HepG2 (cell line): ENCODE measurements around the gene CNNM4. TPM values are rescaled to one million over a fixed set of nuclear protein-coding genes. Genes with fewer than 3 reads are reported as not detected.

Experiments used
- AKAP8 ChIP-seq: sonication (generic); formaldehyde crosslinking; IDR thresholded peaks from 2 replicates; pipeline ENCODE4 v1.5.1; 2020; ENCODE audit warnings: mild to moderate bottlenecking, missing genetic modification reagents
- BCL6 ChIP-seq: IDR thresholded peaks from 2 replicates; pipeline ENCODE4 v1.6.1; 2016; ENCODE audit warnings: missing genetic modification reagents, missing compliant biosample characterization
- GFI1 ChIP-seq: sonication (generic); formaldehyde crosslinking; IDR thresholded peaks from 2 replicates; pipeline ENCODE4 v1.5.0; 2020; ENCODE audit warnings: missing genetic modification reagents, mild to moderate bottlenecking, borderline replicate concordance
- MED13 ChIP-seq: sonication (generic); formaldehyde crosslinking; IDR thresholded peaks from 2 replicates; pipeline ENCODE4 v1.5.0; 2020; ENCODE audit warnings: missing genetic modification reagents
- PHF21A ChIP-seq: sonication (generic); formaldehyde crosslinking; IDR thresholded peaks from 2 replicates; pipeline ENCODE4 v1.5.0; 2020; ENCODE audit warnings: mild to moderate bottlenecking, missing genetic modification reagents
- RAD21 ChIP-seq: fragments of 450-650 bp; formaldehyde crosslinking; IDR thresholded peaks from 2 replicates; pipeline ENCODE4 v1.5.0; 2020; ENCODE audit warnings: mild to moderate bottlenecking
- RBFOX2 ChIP-seq: fragments of 200-400 bp; formaldehyde crosslinking; IDR thresholded peaks from 2 replicates; pipeline ENCODE4 v1.6.1; 2017; ENCODE audit warnings: low read depth, mild to moderate bottlenecking, low read length
- RXRB ChIP-seq: IDR thresholded peaks from 2 replicates; pipeline ENCODE4 v1.6.1; 2016; ENCODE audit warnings: borderline replicate concordance, missing genetic modification reagents, missing compliant biosample characterization
- SALL1 ChIP-seq: sonication (generic); formaldehyde crosslinking; IDR thresholded peaks from 2 replicates; pipeline ENCODE4 v1.8.0; 2022; ENCODE audit warnings: mild to moderate bottlenecking, missing genetic modification reagents
- SAP130 ChIP-seq: IDR thresholded peaks from 2 replicates; pipeline ENCODE4 v1.6.1; 2016; ENCODE audit warnings: low read depth
- TCF12 ChIP-seq, 2 experiments: fragments of 450-650 bp in 1 of 2; sonication (generic) in 1 of 2; formaldehyde crosslinking in 1 of 2; IDR thresholded peaks; 2 replicates each; pipeline versions ENCODE4 v1.6.1 to v1.8.0; 2017 to 2022; ENCODE audit warnings: antibody characterized with exemption in 1 of 2, mild to moderate bottlenecking in 1 of 2, missing genetic modification reagents in 1 of 2, moderate library complexity in 1 of 2
- ZEB1 ChIP-seq: IDR thresholded peaks from 2 replicates; pipeline ENCODE4 v1.6.1; 2012; ENCODE audit warnings: mild to moderate bottlenecking, low read depth, inconsistent platforms; ENCODE audit not compliant: insufficient replicate concordance
- ZNF263 ChIP-seq: sonication (generic); formaldehyde crosslinking; IDR thresholded peaks from 2 replicates; pipeline ENCODE4 v1.4.0; 2020; ENCODE audit warnings: missing genetic modification reagents
- ZNF296 ChIP-seq: sonication (generic); formaldehyde crosslinking; conservative IDR thresholded peaks from 2 replicates; pipeline ENCODE4 v1.5.0; 2020; ENCODE audit warnings: mild to moderate bottlenecking, missing genetic modification reagents
- ZNF430 ChIP-seq: sonication (generic); formaldehyde crosslinking; IDR thresholded peaks from 2 replicates; pipeline ENCODE4 v1.9.0; 2021; ENCODE audit warnings: mild to moderate bottlenecking, missing genetic modification reagents
- ZNF605 ChIP-seq: sonication (generic); formaldehyde crosslinking; IDR thresholded peaks from 2 replicates; pipeline ENCODE4 v1.8.0; 2022; ENCODE audit warnings: mild to moderate bottlenecking, missing genetic modification reagents
- polyA plus RNA-seq, 8 experiments: library from polyadenylated mRNA; depleted of rRNA in 3 of 8; stranded (reverse) in 7 of 8; unstranded in 1 of 8; fragments of >200 nt; fragmentation: Illumina TruSeq in 4 of 8; extraction: Trizol in 4 of 8; gene quantifications; 2 replicates each; pipeline versions ENCODE4 v1.2.1 to v1.2.3, GENCODE V29; 2011 to 2016; ENCODE audit warnings: low read depth in 4 of 8, missing spikeins in 1 of 8, mixed read lengths in 1 of 8; ENCODE audit not compliant: insufficient read depth in 1 of 8
- total RNA-seq, 5 experiments: library from RNA; depleted of rRNA; stranded (reverse); fragments of >200 nt; fragmentation: Illumina TruSeq; extraction: Trizol; gene quantifications; 2 replicates each; pipeline ENCODE4 v1.2.3, GENCODE V29; 2016; ENCODE audit warnings: low read depth in 1 of 5
- TF ChIP-seq, protein P1 (sequence below): conservative IDR thresholded peaks from 2 replicates; pipeline ENCODE4 v1.6.1; 2018; ENCODE audit warnings: missing genetic modification reagents
- TF ChIP-seq, protein P2 (sequence below): sonication (generic); formaldehyde crosslinking; IDR thresholded peaks from 2 replicates; pipeline ENCODE4 v1.8.1; 2023; ENCODE audit warnings: missing genetic modification reagents, inconsistent platforms, borderline replicate concordance
- TF ChIP-seq, protein P3 (sequence below): sonication (generic); formaldehyde crosslinking; IDR thresholded peaks from 2 replicates; pipeline ENCODE4 v1.5.0; 2020; ENCODE audit warnings: missing genetic modification reagents

CNNM4 gene
- total and polyA plus RNA-seq, 2 of the 13 experiments (the other 11 are each of a cell fraction or from before 2014, with no cell fraction given) = 5.9 to 8.4 TPM

DNA sequence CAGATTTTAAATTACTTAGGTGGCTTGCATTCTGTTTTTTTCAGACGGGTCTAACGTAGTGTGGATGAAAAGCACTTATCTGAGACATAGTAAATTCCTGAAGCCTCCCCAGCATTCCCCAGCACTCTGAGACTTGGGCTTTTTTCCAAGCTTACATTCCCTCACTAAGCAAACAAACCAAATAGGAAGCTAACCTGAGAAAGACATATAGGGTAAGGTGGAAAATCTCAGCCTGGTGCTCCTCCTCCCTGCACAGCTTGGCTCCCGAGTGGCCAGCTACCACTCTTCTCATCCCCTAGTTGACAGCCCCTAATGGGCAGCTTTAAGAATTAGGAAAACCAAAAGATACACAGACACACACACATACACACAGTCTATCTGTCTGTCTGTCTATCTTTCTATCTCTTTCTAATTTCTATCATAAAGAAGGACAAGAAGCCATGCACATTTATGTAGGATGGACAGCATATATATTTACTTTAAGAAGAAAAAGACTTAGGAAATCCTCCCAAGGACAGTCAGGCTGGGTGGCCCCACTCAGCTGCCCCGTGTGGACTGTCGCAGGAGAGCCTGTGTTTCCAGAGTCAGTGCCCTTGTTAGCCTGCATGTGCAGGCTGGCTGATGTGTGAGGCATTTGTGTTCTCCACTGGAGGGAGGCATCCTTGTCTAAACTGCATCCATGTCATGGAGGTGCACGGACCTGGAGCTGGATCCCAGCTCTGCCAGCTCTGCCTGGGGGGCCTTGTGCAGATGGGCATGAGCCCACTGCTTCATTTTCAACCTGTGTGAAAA, 63.6 kb downstream of the CNNM4 start (continued):
- TF ChIP-seq, protein P1, sequence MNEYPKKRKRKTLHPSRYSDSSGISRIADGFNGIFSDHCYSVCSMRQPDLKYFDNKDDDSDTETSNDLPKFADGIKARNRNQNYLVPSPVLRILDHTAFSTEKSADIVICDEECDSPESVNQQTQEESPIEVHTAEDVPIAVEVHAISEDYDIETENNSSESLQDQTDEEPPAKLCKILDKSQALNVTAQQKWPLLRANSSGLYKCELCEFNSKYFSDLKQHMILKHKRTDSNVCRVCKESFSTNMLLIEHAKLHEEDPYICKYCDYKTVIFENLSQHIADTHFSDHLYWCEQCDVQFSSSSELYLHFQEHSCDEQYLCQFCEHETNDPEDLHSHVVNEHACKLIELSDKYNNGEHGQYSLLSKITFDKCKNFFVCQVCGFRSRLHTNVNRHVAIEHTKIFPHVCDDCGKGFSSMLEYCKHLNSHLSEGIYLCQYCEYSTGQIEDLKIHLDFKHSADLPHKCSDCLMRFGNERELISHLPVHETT (CRISPR knock-in tag) = no peak
- peak; percentile 36; the same call in 1 of the 2 replicates for TF ChIP-seq BCL6 (CRISPR knock-in tag)
- TF ChIP-seq ZNF430 (CRISPR knock-in tag) = peak; percentile 40; the same call in 1 of the 2 replicates
- TF ChIP-seq, protein P2, sequence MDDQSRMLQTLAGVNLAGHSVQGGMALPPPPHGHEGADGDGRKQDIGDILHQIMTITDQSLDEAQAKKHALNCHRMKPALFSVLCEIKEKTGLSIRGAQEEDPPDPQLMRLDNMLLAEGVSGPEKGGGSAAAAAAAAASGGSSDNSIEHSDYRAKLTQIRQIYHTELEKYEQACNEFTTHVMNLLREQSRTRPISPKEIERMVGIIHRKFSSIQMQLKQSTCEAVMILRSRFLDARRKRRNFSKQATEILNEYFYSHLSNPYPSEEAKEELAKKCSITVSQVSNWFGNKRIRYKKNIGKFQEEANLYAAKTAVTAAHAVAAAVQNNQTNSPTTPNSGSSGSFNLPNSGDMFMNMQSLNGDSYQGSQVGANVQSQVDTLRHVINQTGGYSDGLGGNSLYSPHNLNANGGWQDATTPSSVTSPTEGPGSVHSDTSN (CRISPR knock-in tag) = no peak
- TF ChIP-seq, protein P3, sequence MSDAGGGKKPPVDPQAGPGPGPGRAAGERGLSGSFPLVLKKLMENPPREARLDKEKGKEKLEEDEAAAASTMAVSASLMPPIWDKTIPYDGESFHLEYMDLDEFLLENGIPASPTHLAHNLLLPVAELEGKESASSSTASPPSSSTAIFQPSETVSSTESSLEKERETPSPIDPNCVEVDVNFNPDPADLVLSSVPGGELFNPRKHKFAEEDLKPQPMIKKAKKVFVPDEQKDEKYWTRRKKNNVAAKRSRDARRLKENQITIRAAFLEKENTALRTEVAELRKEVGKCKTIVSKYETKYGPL (CRISPR knock-in tag) = no peak
- peak; percentile 93 for TF ChIP-seq GFI1
- TF ChIP-seq TCF12 (IDR thresholded peaks at IDR 0.05) = no peak
- no peak for TF ChIP-seq TCF12 (CRISPR knock-in tag; IDR thresholded peaks at IDR 0.05)
- peak; percentile 14; the same call in 1 of the 2 replicates for TF ChIP-seq AKAP8 (CRISPR knock-in tag)
- TF ChIP-seq MED13 (CRISPR knock-in tag) = no peak
- peak; percentile 14; the same call in 1 of the 2 replicates for TF ChIP-seq RXRB (CRISPR knock-in tag)
- peak; percentile 72 for TF ChIP-seq PHF21A (CRISPR knock-in tag)
- TF ChIP-seq RBFOX2 = peak; percentile 24; the same call in 1 of the 2 replicates
- no peak for TF ChIP-seq ZNF296 (CRISPR knock-in tag)
- TF ChIP-seq ZNF263 = 0 out of 2 replicates have a peak, but pooled peaks have one; percentile 40
- peak; percentile 43 for TF ChIP-seq ZEB1
- TF ChIP-seq SAP130 (CRISPR knock-in tag) = peak; percentile 39; the same call in 1 of the 2 replicates
- TF ChIP-seq RAD21 (CRISPR knock-in tag) = peak; percentile 39; the same call in 1 of the 2 replicates
- TF ChIP-seq ZNF605 (CRISPR knock-in tag) = 0 out of 2 replicates have a peak, but pooled peaks have one; percentile 51
- TF ChIP-seq SALL1 (CRISPR knock-in tag) = peak; percentile 33; the same call in 1 of the 2 replicates
